ENCODE results near the gene SLC38A6. TPM values are rescaled to one million over a fixed set of nuclear protein-coding genes. Genes with fewer than 3 reads are reported as not detected.

Gene SLC38A6
- total RNA-seq, 2 experiments from 2014 or later: 9.4 to 10.0 TPM

- intact Hi-C loops (cut with DNase I, micrococcal nuclease): no loop called here
- H3K9me3 ChIP-seq (ENCODE audit: control insufficient read depth in 1 of 2, insufficient read depth in 1 of 2, low read length in 2 of 2): no peaks in the 10 kb centered on the region
- H3K36me3 ChIP-seq (ENCODE audit: insufficient read depth, low read length): no peaks in the 10 kb centered on the region
- CTCF ChIA-PET: no interaction called here
- Mint-ChIP-seq H3K27ac (no peak overlapping the region), H3K4me3 (no peak overlapping the region), H3K27me3 (no peaks in the 10 kb centered on the region), H3K9me3 (no peaks in the 10 kb centered on the region), H3K4me1 (ENCODE audit: low read depth) (no peaks in the 10 kb centered on the region), H3K36me3 (ENCODE audit: low read depth) (peaks cover 23% of the 10 kb centered on the region)
- TF ChIP-seq CTCF (IDR thresholded peaks at IDR 0.05): no peak
- no peaks in the 10 kb centered on the region for H3K27me3 ChIP-seq (ENCODE audit: control insufficient read depth in 1 of 2, insufficient read depth in 2 of 2, low read length in 2 of 2)
- POLR2A ChIA-PET: no interaction called here
- H3K27ac ChIP-seq (ENCODE audit: low read depth in 1 of 2, low read length in 2 of 2): no peak overlapping the region
- no peaks in the 10 kb centered on the region for H3K4me1 ChIP-seq (ENCODE audit: insufficient read depth, low read length)
- no peak for DNase-seq
- H3K4me3 ChIP-seq (ENCODE audit: low read length): no peak overlapping the region
- no peak for ATAC-seq (ENCODE audit: poor library complexity)
Measured at GRCh38 chr14:60946773-60947172, 34.3 kb upstream of the SLC38A6 start.

- Histone ChIP-seq H3K27me3 (ENCODE audit: control insufficient read depth in 1 of 2, insufficient read depth in 2 of 2, low read length in 2 of 2) (no peaks in the 10 kb centered on the region), H3K4me1 (ENCODE audit: insufficient read depth, low read length) (no peaks in the 10 kb centered on the region), H3K27ac (ENCODE audit: low read depth in 1 of 2, low read length in 2 of 2) (no peak overlapping the region), H3K9me3 (ENCODE audit: control insufficient read depth in 1 of 2, insufficient read depth in 1 of 2, low read length in 2 of 2) (peaks cover 4 to 18% of the 10 kb centered on the region in 2 experiments), H3K36me3 (ENCODE audit: insufficient read depth, low read length) (no peaks in the 10 kb centered on the region), H3K4me3 (ENCODE audit: low read length) (no peak overlapping the region)
- Mint-ChIP-seq H3K36me3 (ENCODE audit: low read depth) (peaks cover 24% of the 10 kb centered on the region), H3K27ac (no peak overlapping the region), H3K4me3 (no peak overlapping the region), H3K27me3 (no peaks in the 10 kb centered on the region), H3K9me3 (peaks cover 6% of the 10 kb centered on the region), H3K4me1 (ENCODE audit: low read depth) (no peaks in the 10 kb centered on the region)
- ATAC-seq (ENCODE audit: poor library complexity) (no peak), DNase-seq (no peak)
- CTCF ChIA-PET: no interaction called here
- POLR2A ChIA-PET: no interaction called here
- intact Hi-C loops (cut with DNase I, micrococcal nuclease): no loop called here
- TF ChIP-seq CTCF (IDR thresholded peaks at IDR 0.05): no peak
Measured at GRCh38 chr14:60951776-60952435, 29.1 kb upstream of the SLC38A6 start.

GRCh38 chr14:60956202-60956601, 24.8 kb upstream of the SLC38A6 start:
- no peaks in the 10 kb centered on the region for H3K27me3 Mint-ChIP-seq
- H3K27ac ChIP-seq (ENCODE audit: low read depth in 1 of 2, low read length in 2 of 2): no peak overlapping the region
- POLR2A ChIA-PET: no interaction called here
- peaks cover 52% of the 10 kb centered on the region for H3K36me3 Mint-ChIP-seq (ENCODE audit: low read depth)
- CTCF ChIA-PET: no interaction called here
- H3K27me3 ChIP-seq (ENCODE audit: control insufficient read depth in 1 of 2, insufficient read depth in 2 of 2, low read length in 2 of 2): no peaks in the 10 kb centered on the region
- H3K27ac Mint-ChIP-seq: no peak overlapping the region
- DNase-seq (no peak), ATAC-seq (ENCODE audit: poor library complexity) (no peak)
- peaks cover 21% of the 10 kb centered on the region for H3K9me3 Mint-ChIP-seq
- no peaks in the 10 kb centered on the region for H3K4me1 Mint-ChIP-seq (ENCODE audit: low read depth)
- H3K4me3 ChIP-seq (ENCODE audit: low read length): no peak overlapping the region
- H3K36me3 ChIP-seq (ENCODE audit: insufficient read depth, low read length): no peaks in the 10 kb centered on the region
- H3K9me3 ChIP-seq (ENCODE audit: control insufficient read depth in 1 of 2, insufficient read depth in 1 of 2, low read length in 2 of 2): peaks cover 18 to 40% of the 10 kb centered on the region in 2 experiments
- no peaks in the 10 kb centered on the region for H3K4me1 ChIP-seq (ENCODE audit: insufficient read depth, low read length)
- no peak for TF ChIP-seq CTCF (IDR thresholded peaks at IDR 0.05)
- H3K4me3 Mint-ChIP-seq: no peak overlapping the region
- intact Hi-C loops (cut with DNase I, micrococcal nuclease): no loop called here
